HCT116 (cell line): ENCODE data around the gene SARS2. TPM values are rescaled to one million over a fixed set of nuclear protein-coding genes. Genes with fewer than 3 reads are reported as not detected.

Experiments used
- ATAC-seq: fragments of 200-7000 bp; cut with Tn5 transposase; 2 replicates; pipeline ENCODE4 v1.9.1; 2020; ENCODE audit warnings: mild to moderate bottlenecking, moderate library complexity
- BruUV-seq: library from RNA; stranded (reverse); fragments of 400-500 nt; replicated peaks from 2 replicates; lab custom pipeline; 2021; lab: Mats Ljungman, UMichigan
- CTCF ChIA-PET: fragments of 300-600 bp; sonication (Branson Sonifier 250); formaldehyde crosslinking; loops from one replicate; lab custom pipeline; 2021; ENCODE audit warnings: antibody characterized with exemption; lab: Charles Lee
- POLR2A ChIA-PET: fragments of 300-600, 350-600 bp; sonication (Branson Sonifier 250); formaldehyde crosslinking; loops from one replicate; lab custom pipeline; 2021; ENCODE audit warnings: antibody characterized with exemption; lab: Charles Lee
- RAD21 ChIA-PET, 2 experiments: fragments of 300-600 bp; sonication (Branson Sonifier 250); formaldehyde crosslinking; loops; one replicate each; lab custom pipeline; 2023; ENCODE audit warnings: low total read pairs in 2 of 2; ENCODE audit not compliant: uncharacterized antibody in 2 of 2, unreplicated experiment in 2 of 2, low non-redundant PET in 1 of 2; lab: Charles Lee
- DNase-seq: peaks from one replicate; pipeline ENCODE4 v3.0.0-alpha.2; 2010; ENCODE audit warnings: low read depth, low spot score
- H2AFZ ChIP-seq: fragments of 200-600 bp; shearing (Covaris generic), sonication (generic); 2 replicates; pipeline ENCODE4 v1.6.1; 2017; ENCODE audit warnings: low read depth, mixed run types, mixed read lengths, antibody characterized with exemption, low read length; ENCODE audit not compliant: poor library complexity, severe bottlenecking
- H3K27ac ChIP-seq: 2 replicates; pipeline ENCODE4 v1.5.1; 2012; ENCODE audit warnings: low read depth, low read length
- H3K27me3 ChIP-seq: fragments of 200-600 bp; sonication (generic); 2 replicates; pipeline ENCODE4 v1.6.1; 2016; ENCODE audit warnings: mixed run types, low read length, mixed read lengths; ENCODE audit not compliant: insufficient read depth
- H3K36me3 ChIP-seq, 2 experiments: fragments of 200-500 bp in 1 of 2; fragments of 200-600 bp in 1 of 2; sonication (Bioruptor generic) in 1 of 2; sonication (generic) in 1 of 2; 2 replicates each; pipeline versions ENCODE4 v1.5.1 to v1.6.1; 2014 to 2016; ENCODE audit warnings: low read length in 2 of 2, inconsistent platforms in 1 of 2, mixed read lengths in 1 of 2, mixed run types in 1 of 2; ENCODE audit not compliant: insufficient read depth in 2 of 2, control insufficient read depth in 1 of 2
- H3K4me1 ChIP-seq, 2 experiments: fragments of 200-600 bp in 1 of 2; sonication (generic) in 1 of 2; 2 replicates each; pipeline versions ENCODE4 v1.5.1 to v1.6.1; 2012 to 2017; ENCODE audit warnings: low read length in 2 of 2, inconsistent platforms in 1 of 2, mild to moderate bottlenecking in 1 of 2, mixed read lengths in 1 of 2, mixed run types in 1 of 2, moderate library complexity in 1 of 2; ENCODE audit not compliant: insufficient read depth in 2 of 2, control insufficient read depth in 1 of 2
- H3K4me2 ChIP-seq: fragments of 200-600 bp; sonication (generic); 2 replicates; pipeline ENCODE4 v1.6.1; 2017; ENCODE audit warnings: mixed run types, low read length, mixed read lengths
- H3K4me3 ChIP-seq, 2 experiments: fragments of 200-600 bp in 1 of 2; sonication (generic) in 1 of 2; replicated peaks in 1 of 2; 2 replicates each; pipeline ENCODE4 v1.5.1; 2011 to 2016; ENCODE audit warnings: low read length in 2 of 2, control low read depth in 1 of 2, low read depth in 1 of 2, mild to moderate bottlenecking in 1 of 2, mixed read lengths in 1 of 2, mixed run types in 1 of 2
- H3K79me2 ChIP-seq: fragments of 200-600 bp; sonication (generic); 2 replicates; pipeline ENCODE4 v1.6.1; 2017; ENCODE audit warnings: mild to moderate bottlenecking, mixed run types, low read length, moderate library complexity, mixed read lengths; ENCODE audit not compliant: insufficient read depth
- H3K9ac ChIP-seq: fragments of 200-600 bp; sonication (generic); 2 replicates; pipeline ENCODE4 v1.6.1; 2016; ENCODE audit warnings: low read length, mixed read lengths
- H3K9me2 ChIP-seq: fragments of 200-600 bp; sonication (generic), shearing (Covaris generic); 2 replicates; pipeline ENCODE4 v1.6.1; 2017; ENCODE audit warnings: mixed run types, mild to moderate bottlenecking, moderate library complexity; ENCODE audit not compliant: insufficient read depth
- H3K9me3 ChIP-seq, 2 experiments: fragments of 200-500 bp in 1 of 2; fragments of 200-600 bp in 1 of 2; sonication (Bioruptor generic) in 1 of 2; sonication (generic) in 1 of 2; 2 replicates each; pipeline ENCODE4 v1.6.1; 2014 to 2017; ENCODE audit warnings: low read length in 2 of 2, mixed read lengths in 2 of 2, inconsistent platforms in 1 of 2, low read depth in 1 of 2, mild to moderate bottlenecking in 1 of 2, mixed run types in 1 of 2, moderate library complexity in 1 of 2; ENCODE audit not compliant: control insufficient read depth in 1 of 2, insufficient read depth in 1 of 2
- H4K20me1 ChIP-seq: fragments of 200-600 bp; sonication (generic), shearing (Covaris generic); 2 replicates; pipeline ENCODE4 v1.6.1; 2017; ENCODE audit warnings: mixed run types, mild to moderate bottlenecking, moderate library complexity; ENCODE audit not compliant: insufficient read depth
- CEBPB ChIP-seq: IDR thresholded peaks from 2 replicates; pipeline ENCODE4 v1.6.1; 2012; ENCODE audit warnings: low read depth
- EGR1 ChIP-seq: IDR thresholded peaks from 2 replicates; pipeline ENCODE4 v1.6.1; 2012; ENCODE audit warnings: low read depth
- EZH2 ChIP-seq: fragments of 200-600 bp; sonication (generic); IDR thresholded peaks from 2 replicates; pipeline ENCODE4 v1.6.1; 2017; ENCODE audit warnings: antibody characterized with exemption, mixed run types
- EZH2phosphoT487 ChIP-seq: fragments of 200-600 bp; IDR thresholded peaks from 2 replicates; pipeline ENCODE4 v1.6.1; 2018; ENCODE audit warnings: antibody characterized with exemption, borderline replicate concordance
- FOSL1 ChIP-seq: IDR thresholded peaks from 2 replicates; pipeline ENCODE4 v1.6.1; 2012; ENCODE audit warnings: low read depth
- RAD21 ChIP-seq: IDR thresholded peaks from 2 replicates; pipeline ENCODE4 v1.6.1; 2012; ENCODE audit warnings: low read depth, mild to moderate bottlenecking
- YY1 ChIP-seq: IDR thresholded peaks from 2 replicates; pipeline ENCODE4 v1.6.1; 2011; ENCODE audit warnings: low read length, low read depth, moderate library complexity, mild to moderate bottlenecking; ENCODE audit not compliant: insufficient replicate concordance; ENCODE audit errors: extremely low read depth
- ZFX ChIP-seq: fragments of 450-650 bp; IDR thresholded peaks from 2 replicates; pipeline ENCODE4 v1.6.1; 2017
- ZNF274 ChIP-seq: fragments of 200-500 bp; sonication (Bioruptor generic); IDR thresholded peaks from 2 replicates; pipeline ENCODE4 v1.6.1; 2014; ENCODE audit warnings: mild to moderate bottlenecking, low read depth, low read length, inconsistent platforms
- intact Hi-C: fragments of 100-400 bp; cut with micrococcal nuclease; formaldehyde crosslinking; loops from 2 replicates; pipeline ENCODE4 v1.10.0; 2022
- total RNA-seq: library from RNA; stranded (reverse); gene quantifications from one replicate; pipeline ENCODE4 v1.2.1, GENCODE V29; 2021; ENCODE audit not compliant: unreplicated experiment
- TF ChIP-seq, protein P1 (sequence below): IDR thresholded peaks from 2 replicates; pipeline ENCODE4 v1.6.1; 2012
- TF ChIP-seq, protein P2 (sequence below), 3 experiments: fragments of 200-600 bp in 1 of 3; sonication (generic) in 1 of 3; IDR thresholded peaks in 2 of 3; conservative IDR thresholded peaks in 1 of 3; 2 replicates each; pipeline ENCODE4 v1.5.1; 2012 to 2017; ENCODE audit warnings: low read depth in 2 of 3, low read length in 2 of 3, antibody characterized with exemption in 1 of 3, borderline replicate concordance in 1 of 3, control low read depth in 1 of 3, mild to moderate bottlenecking in 1 of 3, mixed read lengths in 1 of 3, mixed run types in 1 of 3, moderate library complexity in 1 of 3; ENCODE audit not compliant: insufficient read depth in 1 of 3
- TF ChIP-seq, protein P3 (sequence below): IDR thresholded peaks from 2 replicates; pipeline ENCODE4 v1.6.1; 2012; ENCODE audit warnings: low read depth
- TF ChIP-seq, protein P4 (sequence below): IDR thresholded peaks from 2 replicates; pipeline ENCODE4 v1.6.1; 2011; ENCODE audit warnings: mild to moderate bottlenecking, low read length, moderate library complexity; ENCODE audit not compliant: insufficient replicate concordance; ENCODE audit errors: extremely low read depth
- TF ChIP-seq, protein P5 (sequence below): IDR thresholded peaks from 2 replicates; pipeline ENCODE4 v1.6.1; 2012

Gene SARS2
- total RNA-seq, 1 experiment from 2014 or later, result 58.2 TPM

DNA sequence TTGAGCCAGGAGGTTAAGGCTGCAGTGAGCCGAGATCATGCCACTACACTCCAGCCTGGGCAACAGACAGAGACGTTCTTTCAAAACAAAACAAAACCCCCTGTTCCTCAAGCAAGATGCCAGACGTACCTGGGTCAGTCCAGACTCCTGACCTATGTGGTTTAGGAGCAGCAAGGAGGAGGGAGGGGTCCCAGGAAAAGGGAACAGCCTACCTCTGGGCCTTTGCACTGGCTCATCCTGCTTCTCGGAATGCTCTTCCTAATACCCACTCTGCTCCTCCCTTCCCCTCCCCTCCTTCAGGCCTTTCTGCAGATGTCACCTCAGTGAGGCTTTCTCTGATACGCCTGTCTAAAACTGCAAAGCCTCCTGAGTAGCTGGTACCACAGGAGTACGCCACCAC, 62.0 kb downstream of the SARS2 start:
- RAD21 ChIA-PET, result no interaction called here
- intact Hi-C loops, result no loop called here
- H4K20me1 ChIP-seq, result no peaks in the 10 kb centered on the region
- BruUV-seq, result no TSS peak
- TF ChIP-seq EZH2phosphoT487 (no peak), EZH2 (no peak), FOSL1 (no peak), RAD21 (no peak), ZNF274 (no peak), YY1 (no peak), CEBPB (no peak), EGR1 (no peak), ZFX (no peak)
- TF ChIP-seq, protein P1, sequence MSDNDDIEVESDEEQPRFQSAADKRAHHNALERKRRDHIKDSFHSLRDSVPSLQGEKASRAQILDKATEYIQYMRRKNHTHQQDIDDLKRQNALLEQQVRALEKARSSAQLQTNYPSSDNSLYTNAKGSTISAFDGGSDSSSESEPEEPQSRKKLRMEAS, result no peak
- TF ChIP-seq, protein P2, sequence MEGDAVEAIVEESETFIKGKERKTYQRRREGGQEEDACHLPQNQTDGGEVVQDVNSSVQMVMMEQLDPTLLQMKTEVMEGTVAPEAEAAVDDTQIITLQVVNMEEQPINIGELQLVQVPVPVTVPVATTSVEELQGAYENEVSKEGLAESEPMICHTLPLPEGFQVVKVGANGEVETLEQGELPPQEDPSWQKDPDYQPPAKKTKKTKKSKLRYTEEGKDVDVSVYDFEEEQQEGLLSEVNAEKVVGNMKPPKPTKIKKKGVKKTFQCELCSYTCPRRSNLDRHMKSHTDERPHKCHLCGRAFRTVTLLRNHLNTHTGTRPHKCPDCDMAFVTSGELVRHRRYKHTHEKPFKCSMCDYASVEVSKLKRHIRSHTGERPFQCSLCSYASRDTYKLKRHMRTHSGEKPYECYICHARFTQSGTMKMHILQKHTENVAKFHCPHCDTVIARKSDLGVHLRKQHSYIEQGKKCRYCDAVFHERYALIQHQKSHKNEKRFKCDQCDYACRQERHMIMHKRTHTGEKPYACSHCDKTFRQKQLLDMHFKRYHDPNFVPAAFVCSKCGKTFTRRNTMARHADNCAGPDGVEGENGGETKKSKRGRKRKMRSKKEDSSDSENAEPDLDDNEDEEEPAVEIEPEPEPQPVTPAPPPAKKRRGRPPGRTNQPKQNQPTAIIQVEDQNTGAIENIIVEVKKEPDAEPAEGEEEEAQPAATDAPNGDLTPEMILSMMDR (IDR thresholded peaks at IDR 0.05 in 2 of 3, conservative IDR thresholded peaks at IDR 0.05 in 1 of 3; ENCODE audit: borderline replicate concordance in 1 of 3, insufficient read depth in 1 of 3, low read depth in 2 of 3, low read length in 2 of 3), result no peak
- TF ChIP-seq, protein P3, sequence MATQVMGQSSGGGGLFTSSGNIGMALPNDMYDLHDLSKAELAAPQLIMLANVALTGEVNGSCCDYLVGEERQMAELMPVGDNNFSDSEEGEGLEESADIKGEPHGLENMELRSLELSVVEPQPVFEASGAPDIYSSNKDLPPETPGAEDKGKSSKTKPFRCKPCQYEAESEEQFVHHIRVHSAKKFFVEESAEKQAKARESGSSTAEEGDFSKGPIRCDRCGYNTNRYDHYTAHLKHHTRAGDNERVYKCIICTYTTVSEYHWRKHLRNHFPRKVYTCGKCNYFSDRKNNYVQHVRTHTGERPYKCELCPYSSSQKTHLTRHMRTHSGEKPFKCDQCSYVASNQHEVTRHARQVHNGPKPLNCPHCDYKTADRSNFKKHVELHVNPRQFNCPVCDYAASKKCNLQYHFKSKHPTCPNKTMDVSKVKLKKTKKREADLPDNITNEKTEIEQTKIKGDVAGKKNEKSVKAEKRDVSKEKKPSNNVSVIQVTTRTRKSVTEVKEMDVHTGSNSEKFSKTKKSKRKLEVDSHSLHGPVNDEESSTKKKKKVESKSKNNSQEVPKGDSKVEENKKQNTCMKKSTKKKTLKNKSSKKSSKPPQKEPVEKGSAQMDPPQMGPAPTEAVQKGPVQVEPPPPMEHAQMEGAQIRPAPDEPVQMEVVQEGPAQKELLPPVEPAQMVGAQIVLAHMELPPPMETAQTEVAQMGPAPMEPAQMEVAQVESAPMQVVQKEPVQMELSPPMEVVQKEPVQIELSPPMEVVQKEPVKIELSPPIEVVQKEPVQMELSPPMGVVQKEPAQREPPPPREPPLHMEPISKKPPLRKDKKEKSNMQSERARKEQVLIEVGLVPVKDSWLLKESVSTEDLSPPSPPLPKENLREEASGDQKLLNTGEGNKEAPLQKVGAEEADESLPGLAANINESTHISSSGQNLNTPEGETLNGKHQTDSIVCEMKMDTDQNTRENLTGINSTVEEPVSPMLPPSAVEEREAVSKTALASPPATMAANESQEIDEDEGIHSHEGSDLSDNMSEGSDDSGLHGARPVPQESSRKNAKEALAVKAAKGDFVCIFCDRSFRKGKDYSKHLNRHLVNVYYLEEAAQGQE, result no peak
- TF ChIP-seq, protein P4, sequence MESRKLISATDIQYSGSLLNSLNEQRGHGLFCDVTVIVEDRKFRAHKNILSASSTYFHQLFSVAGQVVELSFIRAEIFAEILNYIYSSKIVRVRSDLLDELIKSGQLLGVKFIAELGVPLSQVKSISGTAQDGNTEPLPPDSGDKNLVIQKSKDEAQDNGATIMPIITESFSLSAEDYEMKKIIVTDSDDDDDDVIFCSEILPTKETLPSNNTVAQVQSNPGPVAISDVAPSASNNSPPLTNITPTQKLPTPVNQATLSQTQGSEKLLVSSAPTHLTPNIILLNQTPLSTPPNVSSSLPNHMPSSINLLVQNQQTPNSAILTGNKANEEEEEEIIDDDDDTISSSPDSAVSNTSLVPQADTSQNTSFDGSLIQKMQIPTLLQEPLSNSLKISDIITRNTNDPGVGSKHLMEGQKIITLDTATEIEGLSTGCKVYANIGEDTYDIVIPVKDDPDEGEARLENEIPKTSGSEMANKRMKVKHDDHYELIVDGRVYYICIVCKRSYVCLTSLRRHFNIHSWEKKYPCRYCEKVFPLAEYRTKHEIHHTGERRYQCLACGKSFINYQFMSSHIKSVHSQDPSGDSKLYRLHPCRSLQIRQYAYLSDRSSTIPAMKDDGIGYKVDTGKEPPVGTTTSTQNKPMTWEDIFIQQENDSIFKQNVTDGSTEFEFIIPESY, result no peak
- TF ChIP-seq, protein P5, sequence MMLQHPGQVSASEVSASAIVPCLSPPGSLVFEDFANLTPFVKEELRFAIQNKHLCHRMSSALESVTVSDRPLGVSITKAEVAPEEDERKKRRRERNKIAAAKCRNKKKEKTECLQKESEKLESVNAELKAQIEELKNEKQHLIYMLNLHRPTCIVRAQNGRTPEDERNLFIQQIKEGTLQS, result no peak
- DNase-seq (no peak), ATAC-seq (no peak)
- no peaks in the 10 kb centered on the region for H3K79me2 ChIP-seq
- no peak overlapping the region for H3K4me3 ChIP-seq
- no peak overlapping the region for H3K27ac ChIP-seq
- POLR2A ChIA-PET, result no interaction called here
- no peaks in the 10 kb centered on the region for H3K27me3 ChIP-seq
- H3K36me3 ChIP-seq, result no peaks in the 10 kb centered on the region
- no peak overlapping the region for H2AFZ ChIP-seq
- H3K9me3 ChIP-seq, result no peaks in the 10 kb centered on the region
- H3K9me2 ChIP-seq, result no peaks in the 10 kb centered on the region
- H3K4me1 ChIP-seq, result peaks cover 3 to 16% of the 10 kb centered on the region in 2 experiments; a peak in 3 of 4 replicates
- no peak overlapping the region for H3K9ac ChIP-seq
- H3K4me2 ChIP-seq, result no peak overlapping the region
- CTCF ChIA-PET, result interaction anchor here (2.0 kb wide), 1 partner anchor 19 kb away, joined by 5 read pairs; no protein-coding TSS in a partner anchor
